Endothelial cell of umbilical vein (primary cell): ENCODE measurements around the gene PTPRK.

Source experiments
- EZH2 ChIP-seq: IDR thresholded peaks from 2 replicates; pipeline ENCODE4 v1.6.1; 2012; ENCODE audit warnings: borderline replicate concordance, low read depth, mild to moderate bottlenecking, moderate library complexity, low read length, inconsistent platforms; ENCODE audit not compliant: severe bottlenecking
- FOS ChIP-seq: IDR thresholded peaks from 2 replicates; pipeline ENCODE4 v1.6.1; 2011; ENCODE audit warnings: mild to moderate bottlenecking, low read length, moderate library complexity, borderline replicate concordance; ENCODE audit not compliant: insufficient read depth
- MYC ChIP-seq: IDR thresholded peaks from one replicate; pipeline ENCODE4 v1.6.1; 2011; ENCODE audit warnings: mild to moderate bottlenecking, low read depth, low read length
- POLR2A ChIP-seq: IDR thresholded peaks from 2 replicates; pipeline ENCODE4 v1.6.1; 2012; ENCODE audit warnings: low read depth, mild to moderate bottlenecking, control low read depth, low read length
- POLR2AphosphoS5 ChIP-seq: IDR thresholded peaks from 2 replicates; pipeline ENCODE4 v1.6.1; 2012; ENCODE audit warnings: low read depth, mild to moderate bottlenecking, control low read depth, low read length, moderate library complexity; ENCODE audit not compliant: insufficient read depth
- TF ChIP-seq, protein P1 (sequence below), 2 donors: IDR thresholded peaks; 1 replicate in 1 of 2; 2 replicates in 1 of 2; pipeline ENCODE4 v1.5.1; 2011; ENCODE audit warnings: low read length in 2 of 2, mild to moderate bottlenecking in 2 of 2, moderate library complexity in 2 of 2, control low read depth in 1 of 2, inconsistent platforms in 1 of 2, low read depth in 1 of 2; ENCODE audit not compliant: insufficient read depth in 1 of 2; ENCODE audit errors: extremely low read depth in 1 of 2
- TF ChIP-seq, protein P2 (sequence below): IDR thresholded peaks from 2 replicates; pipeline ENCODE4 v1.6.1; 2011; ENCODE audit not compliant: insufficient read depth, insufficient read length

DNA sequence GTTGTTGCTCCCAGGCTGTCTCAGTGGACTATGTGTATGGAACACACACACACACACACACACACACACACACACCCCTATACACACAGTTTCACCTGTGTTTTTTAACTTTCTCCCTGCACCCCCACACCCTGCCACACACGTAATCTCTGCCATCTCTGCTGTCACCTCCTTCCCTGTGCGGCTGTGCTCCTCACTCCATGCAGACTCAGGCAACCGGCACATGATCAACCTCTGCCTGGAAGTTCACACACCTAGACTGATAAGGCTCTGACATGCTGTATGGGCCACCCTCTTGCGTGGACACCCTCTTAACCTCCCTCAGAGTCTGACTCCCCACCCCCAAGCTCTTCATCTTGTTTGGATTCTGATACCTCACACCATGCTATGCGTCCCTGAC is 467.3 kb downstream of the PTPRK start:
- TF ChIP-seq, protein P1, sequence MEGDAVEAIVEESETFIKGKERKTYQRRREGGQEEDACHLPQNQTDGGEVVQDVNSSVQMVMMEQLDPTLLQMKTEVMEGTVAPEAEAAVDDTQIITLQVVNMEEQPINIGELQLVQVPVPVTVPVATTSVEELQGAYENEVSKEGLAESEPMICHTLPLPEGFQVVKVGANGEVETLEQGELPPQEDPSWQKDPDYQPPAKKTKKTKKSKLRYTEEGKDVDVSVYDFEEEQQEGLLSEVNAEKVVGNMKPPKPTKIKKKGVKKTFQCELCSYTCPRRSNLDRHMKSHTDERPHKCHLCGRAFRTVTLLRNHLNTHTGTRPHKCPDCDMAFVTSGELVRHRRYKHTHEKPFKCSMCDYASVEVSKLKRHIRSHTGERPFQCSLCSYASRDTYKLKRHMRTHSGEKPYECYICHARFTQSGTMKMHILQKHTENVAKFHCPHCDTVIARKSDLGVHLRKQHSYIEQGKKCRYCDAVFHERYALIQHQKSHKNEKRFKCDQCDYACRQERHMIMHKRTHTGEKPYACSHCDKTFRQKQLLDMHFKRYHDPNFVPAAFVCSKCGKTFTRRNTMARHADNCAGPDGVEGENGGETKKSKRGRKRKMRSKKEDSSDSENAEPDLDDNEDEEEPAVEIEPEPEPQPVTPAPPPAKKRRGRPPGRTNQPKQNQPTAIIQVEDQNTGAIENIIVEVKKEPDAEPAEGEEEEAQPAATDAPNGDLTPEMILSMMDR (IDR thresholded peaks at IDR 0.05; ENCODE audit: extremely low read depth in 1 of 2, insufficient read depth in 1 of 2, low read depth in 1 of 2, low read length in 2 of 2), result no peak
- TF ChIP-seq, protein P2, sequence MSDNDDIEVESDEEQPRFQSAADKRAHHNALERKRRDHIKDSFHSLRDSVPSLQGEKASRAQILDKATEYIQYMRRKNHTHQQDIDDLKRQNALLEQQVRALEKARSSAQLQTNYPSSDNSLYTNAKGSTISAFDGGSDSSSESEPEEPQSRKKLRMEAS, result no peak
- TF ChIP-seq POLR2AphosphoS5, result no peak
- no peak for TF ChIP-seq POLR2A
- TF ChIP-seq EZH2, result no peak
- no peak for TF ChIP-seq MYC
- TF ChIP-seq FOS, result no peak
